ENCODE results near the gene RPTOR. TPM values are rescaled to one million over a fixed set of nuclear protein-coding genes. Genes with fewer than 3 reads are reported as not detected.
A peak's percentile ranks its signal among the peaks of the same experiment; 100 is the strongest.

Gene RPTOR
- total RNA-seq, 1 donor from 2014 or later: 11.7 TPM

GRCh38 chr17:80843741-80844156 lies 299.1 kb downstream of the RPTOR start:
- DNase-seq (ENCODE audit: low read depth in 2 of 2): no peak

- no peak for DNase-seq (ENCODE audit: low read depth in 2 of 2)
These were observed 299.9 kb downstream of the RPTOR start for GRCh38 chr17:80844418-80844990.

GRCh38 chr17:80845069-80845862 lies 300.6 kb downstream of the RPTOR start:
- DNase-seq (ENCODE audit: low read depth in 2 of 2): no peak

GRCh38 chr17:80845863-80846671 lies 301.4 kb downstream of the RPTOR start:
- no peak for DNase-seq (ENCODE audit: low read depth in 2 of 2)

GRCh38 chr17:80846932-80847331 lies 302.3 kb downstream of the RPTOR start:
- no peak for DNase-seq (ENCODE audit: low read depth in 2 of 2)

GRCh38 chr17:80847496-80848230 lies 303.0 kb downstream of the RPTOR start:
- no peak for DNase-seq (ENCODE audit: low read depth in 2 of 2)

- no peak for DNase-seq (ENCODE audit: low read depth in 2 of 2)
These were observed 303.9 kb downstream of the RPTOR start for GRCh38 chr17:80848449-80849102.

- no peak for DNase-seq (ENCODE audit: low read depth in 2 of 2)
These were observed 304.5 kb downstream of the RPTOR start for GRCh38 chr17:80849119-80849518.

GRCh38 chr17:80850109-80850508 lies 305.5 kb downstream of the RPTOR start:
- no peak for DNase-seq (ENCODE audit: low read depth in 2 of 2)

GRCh38 chr17:80850817-80851216 lies 306.2 kb downstream of the RPTOR start:
- no peak for DNase-seq (ENCODE audit: low read depth in 2 of 2)

GRCh38 chr17:80851277-80851925 lies 306.8 kb downstream of the RPTOR start:
- no peak for DNase-seq (ENCODE audit: low read depth in 2 of 2)

- no peak for DNase-seq (ENCODE audit: low read depth in 2 of 2)
These were observed 307.9 kb downstream of the RPTOR start for GRCh38 chr17:80852476-80853015.

- DNase-seq (ENCODE audit: low read depth in 2 of 2): no peak
These were observed 308.4 kb downstream of the RPTOR start for GRCh38 chr17:80853076-80853475.

- DNase-seq (ENCODE audit: low read depth in 2 of 2): no peak
These were observed 309.6 kb downstream of the RPTOR start for GRCh38 chr17:80854220-80854619.

GRCh38 chr17:80855196-80855947 lies 310.7 kb downstream of the RPTOR start:
- no peak for DNase-seq (ENCODE audit: low read depth in 2 of 2)

- DNase-seq (ENCODE audit: low read depth in 2 of 2): peak; percentile 97 to 99
These were observed 311.6 kb downstream of the RPTOR start for GRCh38 chr17:80855948-80856862.

- no peak for DNase-seq (ENCODE audit: low read depth in 2 of 2)
These were observed 312.5 kb downstream of the RPTOR start for GRCh38 chr17:80856863-80857755.
